GM20431 (cell line): Measurements from ENCODE around the gene TTC7B.
"Not testable (repeated sequence)": the region's sequence is repeated elsewhere in the genome, so short reads cannot be mapped to it uniquely, and the experiment has no call there.

ENCODE experiments used
- in situ Hi-C: fragments of 300-500 bp; cut with MseI, MboI; formaldehyde crosslinking; loops from one replicate; pipeline ENCODE4 v1.15.0; 2020; ENCODE audit warnings: low sequenced_read_pairs; ENCODE audit not compliant: unreplicated experiment

Gene TTC7B

DNA sequence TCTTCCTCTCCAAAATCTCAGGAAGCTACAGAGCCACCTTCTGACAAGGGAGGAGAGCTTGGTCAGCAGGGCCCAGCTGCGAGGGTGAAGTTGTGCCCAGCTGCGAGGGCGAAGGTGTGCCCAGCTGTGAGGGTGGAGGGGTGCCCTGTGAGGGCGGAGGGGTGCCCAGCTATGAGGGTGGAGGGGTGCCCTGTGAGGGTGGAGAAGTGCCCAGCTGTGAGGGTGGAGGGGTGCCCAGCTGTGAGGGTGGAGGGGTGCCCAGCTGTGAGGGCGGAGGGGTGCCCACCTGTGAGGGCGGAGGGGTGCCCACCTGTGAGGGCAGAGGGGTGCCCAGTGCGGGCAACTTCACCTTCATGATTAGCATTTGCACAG, 20.4 kb upstream of the TTC7B start:
- in situ Hi-C loops: no loop called here

DNA sequence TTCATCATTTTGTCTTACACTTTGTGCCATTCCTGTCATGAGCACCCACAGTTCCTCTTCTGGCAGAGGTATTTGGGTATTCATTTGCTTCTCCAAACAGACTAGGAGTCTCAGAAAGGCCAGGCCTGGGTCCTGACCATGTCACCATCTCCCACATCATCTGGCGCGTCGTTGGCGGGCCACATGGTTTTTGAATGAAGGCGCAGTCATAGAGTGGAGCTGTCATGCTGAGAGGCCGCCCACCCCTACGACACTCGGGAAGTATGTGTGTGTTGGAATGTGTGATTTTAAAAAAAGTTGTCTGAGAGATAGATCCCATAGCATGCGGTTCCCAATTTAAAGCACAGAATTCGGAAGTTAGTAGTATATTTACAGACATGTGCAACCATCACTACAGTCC, 15.6 kb upstream of the TTC7B start:
- in situ Hi-C loops: no loop called here

DNA sequence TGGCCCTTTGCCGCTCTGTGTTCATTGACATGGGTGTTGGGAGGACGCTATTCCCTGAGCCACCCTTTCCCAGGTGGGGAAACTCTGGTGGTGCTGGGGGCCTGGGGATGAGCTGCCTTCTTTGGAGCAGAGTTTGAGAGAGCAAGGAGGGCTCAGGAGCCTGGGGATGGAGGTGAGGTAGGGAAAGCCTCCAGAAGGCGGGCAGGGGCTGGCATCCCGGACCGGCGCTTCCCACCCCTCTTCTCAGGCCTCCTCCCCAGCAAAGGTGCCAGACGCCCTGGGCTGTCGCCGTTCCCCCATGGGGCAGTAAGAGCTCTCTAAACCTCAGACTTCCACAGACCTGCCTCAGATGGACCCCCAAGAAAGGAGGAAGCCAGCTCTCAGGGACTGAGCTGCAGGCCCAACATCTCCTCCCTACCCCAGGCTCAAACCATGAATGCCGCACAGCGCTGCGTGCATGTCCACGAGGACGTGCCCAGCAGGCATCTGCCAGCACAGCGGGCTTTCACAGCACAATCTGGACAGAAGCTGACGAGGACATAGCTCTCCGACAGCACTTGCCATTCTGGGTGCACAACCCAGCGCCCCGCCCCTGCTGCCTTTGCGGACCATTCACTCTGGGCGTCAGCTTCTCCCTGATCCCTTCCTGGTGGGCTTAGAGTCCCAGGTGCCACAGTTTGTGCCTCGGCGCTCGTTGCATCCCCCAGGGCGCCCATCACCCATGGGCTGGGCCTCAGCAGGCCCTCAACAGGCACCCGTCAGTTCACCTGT, 14.9 kb upstream of the TTC7B start:
- in situ Hi-C loops: no loop called here

DNA sequence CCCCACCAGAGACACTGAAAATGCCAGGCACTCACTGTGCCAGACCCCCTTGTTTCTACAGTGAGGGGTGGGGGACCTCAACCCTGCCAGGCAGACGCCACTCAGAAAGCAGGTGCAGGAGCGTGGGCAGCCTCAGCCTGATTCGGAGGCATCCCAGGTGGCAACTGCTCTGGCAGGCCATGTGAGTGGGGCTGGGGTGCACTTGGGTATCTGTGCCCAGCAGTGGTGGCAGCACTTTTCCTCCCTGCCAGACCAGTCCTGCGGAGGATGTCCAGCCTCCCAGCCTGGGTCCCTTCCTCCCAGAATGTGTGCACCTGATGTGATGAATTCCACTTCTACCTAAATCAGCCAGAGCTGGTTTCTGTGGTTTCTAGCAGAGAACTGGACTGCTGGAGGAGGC, 13.4 kb upstream of the TTC7B start:
- in situ Hi-C loops: no loop called here

DNA sequence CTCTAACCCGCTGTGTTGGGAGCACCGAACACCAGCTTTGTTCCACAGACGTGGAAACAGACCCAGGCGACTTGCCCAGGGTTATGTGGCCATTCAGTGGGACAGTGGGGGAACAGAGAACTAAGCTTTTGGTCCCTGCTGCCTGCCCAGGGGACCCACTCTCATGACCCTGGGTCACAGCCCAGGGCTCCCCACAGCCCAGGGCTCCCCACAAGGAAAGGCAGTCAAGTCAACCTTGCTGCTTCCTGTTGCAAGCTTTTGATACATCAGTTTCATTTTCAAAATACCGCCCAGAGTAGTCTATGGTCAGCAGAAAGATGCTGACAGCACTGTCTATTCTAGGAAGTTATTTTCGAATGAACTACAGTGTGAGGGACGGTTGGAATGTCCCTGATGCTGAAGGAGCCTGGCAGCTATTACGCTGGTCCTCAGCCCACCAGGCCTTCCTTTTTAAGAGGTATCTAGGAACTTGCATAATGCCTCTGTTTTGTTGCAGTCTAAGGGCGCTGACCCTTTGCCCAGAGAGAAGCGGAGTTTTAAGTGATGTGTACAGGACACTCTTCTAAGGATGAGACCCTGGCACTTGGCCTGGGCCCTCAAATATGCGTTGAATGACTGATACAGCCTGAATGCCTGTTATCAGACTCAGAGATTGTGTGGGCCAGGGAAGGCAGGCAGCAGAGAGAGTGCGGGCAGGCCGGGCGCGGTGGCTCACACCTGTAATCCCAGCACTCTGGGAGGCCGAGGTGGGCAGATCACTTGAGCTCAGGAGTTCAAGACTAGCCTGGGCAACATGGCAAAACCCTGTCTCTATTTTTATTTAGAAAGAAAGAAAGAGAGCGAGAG, 12.6 kb upstream of the TTC7B start:
- in situ Hi-C loops: no loop called here

DNA sequence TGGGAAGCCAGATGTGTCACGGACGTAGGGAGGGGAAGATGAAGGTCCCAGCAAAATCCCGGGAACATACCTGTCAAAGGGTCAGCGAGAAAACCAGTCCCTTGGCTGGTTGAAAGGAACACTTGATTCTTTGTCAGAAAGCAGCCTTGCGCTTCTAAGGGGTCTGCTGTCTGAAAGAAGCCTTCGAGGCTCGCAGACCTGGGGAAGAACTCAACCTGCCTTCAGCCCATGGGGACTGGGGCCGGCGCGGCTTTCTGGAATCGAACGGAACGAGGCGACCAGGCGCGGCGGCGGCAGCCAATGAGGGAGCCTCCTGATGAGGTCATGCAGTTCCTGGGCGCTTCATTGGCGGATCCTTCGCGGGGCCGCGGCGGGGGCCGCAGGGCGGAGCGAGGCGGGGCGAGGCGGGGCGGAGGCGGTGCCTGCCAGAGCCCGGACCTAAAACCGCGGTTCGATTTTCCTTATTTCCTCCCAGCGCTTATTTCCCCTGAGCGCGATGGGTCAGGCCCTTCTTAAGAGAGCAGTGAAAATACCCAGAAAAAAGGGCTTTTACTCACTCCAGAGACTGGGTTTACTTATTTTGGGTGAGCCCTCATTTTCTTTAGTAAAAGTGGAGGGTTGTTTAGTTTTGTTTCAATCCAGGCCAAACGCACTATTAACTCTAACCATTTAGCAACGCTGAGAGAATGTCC, 11.8 kb upstream of the TTC7B start:
- in situ Hi-C loops: no loop called here

DNA sequence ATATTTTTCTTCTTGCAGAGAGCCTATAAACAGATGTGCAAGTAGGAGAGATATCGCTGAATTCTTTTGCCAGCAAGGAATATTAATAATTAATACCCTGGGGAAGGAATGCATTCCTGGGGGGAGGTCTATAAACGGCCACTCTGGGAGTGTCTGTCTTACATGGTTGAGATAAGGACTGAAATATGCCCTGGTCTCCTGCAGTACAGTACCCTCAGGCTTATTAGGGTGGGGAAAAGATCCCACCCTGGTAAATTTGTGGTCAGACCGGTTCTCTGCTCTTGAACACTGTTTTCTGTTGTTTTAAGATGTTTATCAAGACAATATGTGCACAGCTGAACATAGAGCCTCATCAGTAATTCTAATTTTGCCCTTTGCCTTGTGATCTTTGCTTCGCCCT, 7.3 kb upstream of the TTC7B start:
- in situ Hi-C loops: not testable (repeated sequence)

DNA sequence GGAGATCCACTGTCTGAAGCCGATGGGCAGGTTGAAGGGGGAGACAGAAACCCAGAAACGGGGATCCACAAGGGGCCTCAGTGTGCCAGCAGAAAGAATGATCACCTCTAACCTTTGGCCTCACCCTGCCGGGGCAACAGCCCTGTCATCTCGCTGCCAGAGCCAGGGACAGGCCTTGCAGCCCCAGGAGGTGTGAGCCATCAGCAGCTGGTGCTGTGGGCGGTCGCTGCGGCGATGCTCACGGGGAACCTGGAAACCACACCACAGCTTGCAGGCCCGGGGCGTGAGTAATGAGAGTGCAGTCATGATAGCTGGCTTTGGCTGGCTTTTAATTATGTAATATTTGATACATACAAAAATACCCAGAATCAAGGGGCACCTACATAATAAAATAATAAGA, 4.7 kb upstream of the TTC7B start:
- in situ Hi-C loops: no loop called here

DNA sequence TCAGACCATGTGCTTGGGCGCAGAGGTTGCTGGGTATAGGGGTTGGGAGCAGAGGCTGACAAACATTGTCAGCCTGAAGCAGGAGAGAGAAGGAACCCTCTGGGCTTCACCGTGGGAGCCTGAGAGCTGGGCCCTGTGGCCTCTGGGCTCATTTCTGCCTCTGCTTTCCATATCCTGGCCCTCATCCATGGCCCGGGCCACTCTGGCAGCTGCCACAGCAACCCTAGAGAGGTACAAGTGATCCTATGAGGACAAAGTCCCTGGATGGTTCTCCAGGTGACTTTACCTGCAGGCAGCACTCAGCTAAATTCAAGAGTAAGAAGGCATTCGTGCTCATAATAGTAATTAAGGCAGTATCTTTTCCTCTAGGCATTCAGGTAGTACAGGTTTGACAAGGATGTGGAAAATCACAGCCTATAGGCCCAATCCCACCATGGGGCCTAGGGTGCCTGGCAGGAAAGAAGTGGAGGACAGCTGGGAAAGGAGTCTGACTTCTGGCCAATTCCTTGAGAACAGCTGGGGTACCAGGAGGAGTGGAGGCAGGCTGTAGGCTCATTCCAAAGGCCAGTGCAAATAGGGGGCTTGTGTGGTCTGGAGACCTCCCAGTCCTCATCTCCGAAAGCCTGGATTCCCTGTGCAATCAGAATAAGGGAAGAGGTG, 3.6 kb upstream of the TTC7B start:
- in situ Hi-C loops: no loop called here

DNA sequence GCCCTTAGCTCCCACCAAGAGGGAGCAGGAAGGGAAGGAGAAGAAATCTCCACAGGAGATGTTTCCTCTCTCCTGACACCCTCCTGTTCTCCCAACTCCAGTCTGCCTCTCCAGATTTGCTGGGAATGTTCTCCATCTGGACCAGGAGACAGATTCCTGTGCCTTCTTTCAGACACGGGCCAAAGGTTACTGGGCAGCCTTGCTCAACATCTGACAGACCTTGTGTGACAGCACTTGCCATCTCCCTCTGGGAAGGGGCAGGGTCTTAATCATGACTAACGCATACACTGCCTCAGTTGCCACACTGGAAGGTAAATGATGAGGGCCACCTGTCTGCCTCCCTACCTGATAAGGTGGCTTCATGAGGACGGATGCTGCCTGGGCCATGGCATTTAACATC, 2.5 kb upstream of the TTC7B start:
- in situ Hi-C loops: no loop called here

DNA sequence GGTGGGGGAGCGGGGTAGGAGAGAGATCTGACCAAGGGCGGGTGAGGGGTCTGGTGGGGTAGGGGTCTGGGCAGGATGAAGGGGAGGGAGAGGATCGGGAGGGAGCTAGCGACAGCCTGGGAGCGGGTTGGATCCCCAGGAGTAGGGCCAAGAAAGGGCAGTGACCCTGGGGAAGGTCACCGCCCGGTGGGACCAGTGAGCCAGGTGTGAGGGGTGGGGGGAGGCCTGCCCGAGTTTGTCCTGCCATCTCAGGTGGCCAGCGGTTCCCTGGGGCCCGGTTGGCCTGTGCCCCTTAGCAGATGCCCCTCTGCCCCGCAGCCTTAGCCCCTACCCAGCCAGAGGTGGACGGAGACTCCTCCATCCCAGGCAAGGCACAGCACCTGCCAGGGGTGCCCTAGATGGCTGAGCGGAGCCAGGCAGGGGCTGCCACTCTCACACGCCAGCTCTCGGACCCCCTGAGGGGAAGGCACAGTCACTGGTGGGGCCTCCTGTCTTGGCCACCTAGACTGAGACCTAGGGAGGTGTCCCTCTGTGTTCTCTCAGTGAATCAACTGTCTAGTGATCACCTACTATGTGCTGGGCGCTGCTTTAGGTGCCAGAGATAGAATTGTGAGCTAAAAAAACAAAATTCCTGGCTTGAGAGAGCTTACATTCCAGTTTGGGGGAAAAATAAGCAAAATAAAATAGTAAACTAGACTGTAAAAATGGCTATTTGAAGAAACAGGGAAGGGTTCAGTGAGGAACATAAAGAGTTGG, 629 bp upstream of the TTC7B start:
- in situ Hi-C loops: no loop called here

DNA sequence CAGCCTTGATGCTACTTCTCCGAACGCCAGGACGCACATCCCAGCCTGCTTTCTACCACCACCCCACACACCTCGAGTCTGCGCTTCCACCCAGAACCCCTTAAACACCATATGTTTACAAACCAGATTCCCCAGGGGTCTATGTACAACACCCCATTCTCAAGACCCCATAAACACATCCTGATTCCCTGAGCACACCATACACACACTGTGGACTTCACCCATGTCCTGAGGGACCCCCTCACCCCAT, 733 bp downstream of the TTC7B start:
- in situ Hi-C loops: no loop called here

DNA sequence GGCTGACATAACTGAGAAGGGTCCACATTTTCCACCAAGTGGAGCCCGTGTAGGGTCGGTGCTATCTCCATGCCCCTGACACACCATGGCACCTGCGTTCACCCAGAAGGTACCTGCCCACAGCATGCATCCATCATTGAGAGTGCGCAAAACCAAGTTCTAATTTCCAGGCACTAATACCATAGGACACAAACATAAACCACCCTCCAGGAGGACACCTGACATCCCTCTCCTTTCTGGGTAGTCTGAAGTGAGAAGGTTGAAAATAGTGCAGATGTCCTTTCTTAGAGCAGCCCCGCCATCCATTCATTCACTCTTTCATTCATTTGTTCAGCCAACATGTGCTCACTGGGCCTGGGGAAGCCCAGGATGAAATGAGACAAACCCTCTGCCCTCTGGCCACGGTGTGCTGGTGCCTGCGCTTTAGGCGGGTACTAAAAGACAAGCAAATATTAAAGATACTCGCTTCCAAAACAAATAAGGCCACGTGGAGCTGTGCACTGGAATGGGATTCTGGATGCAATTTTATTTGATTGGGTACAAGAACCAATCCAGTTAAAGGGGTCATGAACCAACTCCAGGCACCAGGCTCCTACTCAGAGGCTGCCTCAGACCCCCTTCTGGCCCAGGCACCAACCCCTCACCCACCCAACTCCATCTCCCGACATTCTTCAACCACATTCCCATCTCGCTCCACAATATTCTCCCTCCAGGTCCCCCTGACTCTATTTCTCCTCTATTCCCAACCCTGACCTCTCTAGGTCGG, 1.2 kb downstream of the TTC7B start:
- in situ Hi-C loops: no loop called here

DNA sequence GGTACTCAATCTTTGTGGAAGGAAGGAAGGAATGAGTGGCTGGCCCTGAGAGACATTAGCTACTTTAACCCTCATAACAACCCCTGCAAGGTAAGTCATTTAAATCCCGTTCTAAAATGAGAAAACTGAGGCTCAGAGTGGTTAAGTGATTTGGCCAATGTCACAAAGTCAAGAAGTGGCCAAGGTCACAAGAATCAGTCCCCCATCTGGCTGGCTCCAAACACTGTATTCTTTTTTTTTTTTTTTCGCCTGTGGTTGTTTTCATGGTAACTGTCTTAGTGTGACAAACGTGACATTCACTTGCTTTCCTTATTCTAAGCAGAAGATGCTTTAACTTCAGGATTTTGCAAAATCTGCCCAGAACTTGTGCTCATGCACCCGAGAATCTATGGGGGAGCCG, 2.8 kb downstream of the TTC7B start:
- in situ Hi-C loops: no loop called here

DNA sequence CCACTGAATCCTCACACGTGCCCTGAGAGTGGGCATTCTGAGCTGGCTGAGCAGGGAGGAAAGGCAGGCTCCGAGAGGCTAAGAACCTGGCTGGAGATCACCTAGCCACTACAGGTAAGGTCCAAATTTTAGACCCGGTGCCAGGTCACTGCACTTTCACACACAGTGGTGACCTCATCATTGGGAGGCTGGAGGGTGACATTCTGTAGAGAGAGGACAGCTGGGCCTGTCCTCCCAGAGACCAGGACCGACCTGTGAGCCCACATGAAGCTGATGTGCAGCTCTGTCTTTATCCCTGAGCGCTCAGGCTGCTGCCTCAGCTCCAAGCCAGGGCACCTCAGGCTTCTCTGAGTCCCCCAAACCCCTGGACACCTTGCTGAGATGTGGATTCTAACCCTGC, 4.1 kb downstream of the TTC7B start:
- in situ Hi-C loops: no loop called here

DNA sequence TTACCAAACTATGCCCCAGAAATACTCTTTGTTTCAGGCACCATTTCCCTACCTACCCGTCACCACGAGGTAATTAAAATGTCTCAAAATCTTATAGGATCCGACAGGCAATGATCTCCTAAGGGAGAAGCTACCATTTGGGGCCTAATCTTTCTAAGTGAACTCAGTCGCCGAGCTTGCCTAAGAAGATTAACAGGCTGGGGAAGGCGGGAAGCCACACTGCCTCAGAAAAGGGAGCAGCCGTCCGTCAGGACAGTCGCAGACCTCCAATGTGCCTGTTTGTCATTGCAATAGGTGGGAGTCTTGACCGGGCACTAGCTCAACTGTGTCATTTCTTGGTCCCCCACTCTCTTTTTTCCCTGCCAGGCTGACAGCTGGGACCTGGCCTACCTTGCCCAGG, 4.6 kb downstream of the TTC7B start:
- in situ Hi-C loops: no loop called here

DNA sequence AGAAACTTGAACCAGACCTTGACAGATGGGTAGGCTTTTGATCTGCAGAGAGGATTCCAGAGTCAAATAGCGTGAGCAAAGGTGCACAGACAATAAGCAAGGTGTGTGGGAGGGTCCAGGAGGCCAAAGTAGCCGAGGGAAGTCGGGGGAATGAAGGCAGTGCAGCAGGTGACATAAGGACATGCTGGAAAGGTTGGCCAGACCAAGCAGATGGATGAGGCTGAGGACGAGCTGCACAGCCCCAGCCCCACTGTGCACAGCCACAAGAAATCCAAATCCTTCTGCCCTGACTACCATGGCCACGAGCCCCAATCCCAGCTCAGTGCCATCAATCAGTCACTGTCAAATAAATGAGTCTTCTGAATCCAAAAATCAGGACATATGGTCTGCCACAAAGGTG, 5.4 kb downstream of the TTC7B start:
- in situ Hi-C loops: no loop called here

DNA sequence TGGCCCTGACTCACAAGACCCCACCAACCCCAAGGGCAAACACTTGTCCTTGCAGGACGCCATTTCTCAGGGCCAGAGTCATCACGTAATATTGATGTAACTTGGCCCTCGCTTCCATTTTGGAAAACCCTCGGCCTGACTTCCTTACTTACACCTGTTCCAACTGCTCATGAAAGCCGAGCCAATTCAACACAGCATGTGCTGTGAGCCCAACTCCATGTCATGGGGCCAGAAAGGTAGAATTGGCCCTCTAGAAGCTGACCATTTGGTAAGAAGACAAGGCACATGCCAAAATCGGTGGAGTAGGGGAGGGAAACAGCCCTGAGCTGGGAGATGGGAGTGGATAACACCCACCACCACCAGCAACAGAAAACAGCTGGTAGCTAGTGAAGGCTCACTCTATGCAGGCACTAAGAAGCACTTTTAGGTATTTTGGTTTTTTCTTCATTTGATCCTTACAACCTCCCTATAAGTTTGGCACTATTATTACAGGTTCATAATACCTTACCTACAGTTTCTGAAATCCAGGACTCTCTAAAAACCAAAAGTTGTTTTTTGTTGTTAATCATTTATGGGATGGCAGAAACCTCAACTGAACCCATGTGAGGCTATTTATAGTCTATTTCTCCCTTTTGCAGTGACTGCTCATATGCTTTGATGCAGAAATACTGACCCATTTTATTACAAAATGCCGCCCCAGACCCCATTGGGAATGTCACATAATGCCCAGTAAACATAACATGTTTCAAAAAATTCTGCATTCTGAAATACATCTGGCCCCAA, 6.5 kb downstream of the TTC7B start:
- in situ Hi-C loops: no loop called here
